B cell (primary cell): ENCODE results near the gene HSPBAP1. TPM values are rescaled to one million over a fixed set of nuclear protein-coding genes. Genes with fewer than 3 reads are reported as not detected.

Experiments
- ATAC-seq: fragments of 200-7000 bp; cut with Tn5 transposase; one replicate; pipeline ENCODE4 v1.10.0; 2021; ENCODE audit warnings: low read depth, mild to moderate bottlenecking, moderate number of reproducible peaks, moderate library complexity
- CTCF ChIA-PET: fragments of 350-600 bp; sonication (Branson Sonifier 250); formaldehyde crosslinking; loops from one replicate; lab custom pipeline; 2021; ENCODE audit warnings: antibody characterized with exemption, inconsistent platforms; lab: Charles Lee
- POLR2A ChIA-PET: fragments of 350-600 bp; sonication (Branson Sonifier 250); formaldehyde crosslinking; loops from one replicate; lab custom pipeline; 2021; ENCODE audit warnings: antibody characterized with exemption; lab: Charles Lee
- DNase-seq: peaks from one replicate; pipeline ENCODE4 v3.0.0; 2013
- H2AFZ ChIP-seq: 2 replicates; pipeline ENCODE4 v1.6.1; 2012; ENCODE audit warnings: mild to moderate bottlenecking, low read depth, low read length; ENCODE audit not compliant: insufficient read depth, poor library complexity, severe bottlenecking
- H3K27ac ChIP-seq, 2 donors: 1 replicate in 1 of 2; 2 replicates in 1 of 2; pipeline ENCODE4 v1.5.1; 2012 to 2013; ENCODE audit warnings: low read length in 2 of 2, mild to moderate bottlenecking in 2 of 2, moderate library complexity in 1 of 2
- H3K27me3 ChIP-seq, 4 experiments: fragments of 200-600 bp in 1 of 4; sonication (generic) in 1 of 4; replicated peaks in 1 of 4; 1 replicate in 2 of 4; 2 replicates in 2 of 4; pipeline versions ENCODE4 v1.6.1 to v1.7.0; 2013 to 2016; ENCODE audit warnings: low read length in 3 of 4, mild to moderate bottlenecking in 2 of 4, mixed read lengths in 1 of 4, moderate library complexity in 1 of 4; ENCODE audit not compliant: insufficient read depth in 4 of 4, control insufficient read depth in 3 of 4; ENCODE audit errors: control extremely low read depth in 1 of 4
- H3K36me3 ChIP-seq, 2 experiments: replicated peaks in 1 of 2; 1 replicate in 1 of 2; 2 replicates in 1 of 2; pipeline versions ENCODE4 v1.6.1 to v1.7.1; 2013; ENCODE audit warnings: low read length in 1 of 2; ENCODE audit not compliant: insufficient read depth in 2 of 2, control insufficient read depth in 1 of 2; ENCODE audit errors: control extremely low read depth in 1 of 2, extremely low read depth in 1 of 2
- H3K4me1 ChIP-seq, 2 donors: fragments of 200-600 bp in 1 of 2; sonication (generic) in 1 of 2; 1 replicate in 1 of 2; 2 replicates in 1 of 2; pipeline versions ENCODE4 v1.5.1 to v1.6.1; 2013 to 2017; ENCODE audit warnings: low read length in 2 of 2; ENCODE audit not compliant: control insufficient read depth in 2 of 2, insufficient read depth in 2 of 2
- H3K4me2 ChIP-seq: replicated peaks from 2 replicates; pipeline ENCODE3; 2012; ENCODE audit warnings: mild to moderate bottlenecking, low read depth, low read length; ENCODE audit not compliant: poor library complexity, severe bottlenecking
- H3K4me3 ChIP-seq, 5 experiments: fragments of 200-600 bp in 1 of 5; sonication (generic) in 1 of 5; 1 replicate in 3 of 5; 2 replicates in 2 of 5; pipeline versions ENCODE4 v1.5.1 to v1.7.0; 2011 to 2016; ENCODE audit warnings: low read length in 4 of 5, mild to moderate bottlenecking in 4 of 5, low read depth in 2 of 5, control low read depth in 1 of 5, moderate library complexity in 1 of 5; ENCODE audit not compliant: insufficient read depth in 1 of 5; ENCODE audit errors: control extremely low read depth in 1 of 5, extremely low read depth in 1 of 5
- H3K79me2 ChIP-seq: fragments of 200-600 bp; sonication (generic); one replicate; pipeline ENCODE4 v1.6.0; 2016; ENCODE audit warnings: low read length; ENCODE audit not compliant: control insufficient read depth, insufficient read depth
- H3K9ac ChIP-seq: fragments of 200-600 bp; sonication (generic); 2 replicates; pipeline ENCODE4 v1.6.1; 2017; ENCODE audit warnings: mild to moderate bottlenecking, low read length, moderate library complexity
- H3K9me3 ChIP-seq, 3 donors: one replicate each; pipeline versions ENCODE4 v1.6.1 to v1.7.1; 2013; ENCODE audit warnings: low read length in 2 of 3; ENCODE audit not compliant: control insufficient read depth in 2 of 3, insufficient read depth in 1 of 3; ENCODE audit errors: control extremely low read depth in 1 of 3
- H4K20me1 ChIP-seq: 2 replicates; pipeline ENCODE4 v1.6.0; 2012; ENCODE audit warnings: mild to moderate bottlenecking, low read length; ENCODE audit not compliant: insufficient read depth, control insufficient read depth, poor library complexity, severe bottlenecking
- H3K27ac Mint-ChIP-seq: one replicate; pipeline ENCODE4 v1.8.0; 2021; ENCODE audit warnings: mixed read lengths
- H3K27me3 Mint-ChIP-seq: one replicate; pipeline ENCODE4 v1.8.0; 2021; ENCODE audit warnings: mixed read lengths
- H3K4me1 Mint-ChIP-seq: one replicate; pipeline ENCODE4 v1.8.0; 2021; ENCODE audit warnings: mixed read lengths
- H3K4me3 Mint-ChIP-seq: one replicate; pipeline ENCODE4 v1.8.0; 2021; ENCODE audit warnings: mixed read lengths
- H3K9me3 Mint-ChIP-seq: one replicate; pipeline ENCODE4 v1.8.0; 2022; ENCODE audit warnings: mixed read lengths; ENCODE audit not compliant: insufficient read depth
- CTCF ChIP-seq: fragments of 200-600 bp; IDR thresholded peaks from one replicate; pipeline ENCODE4 v1.8.0; 2022; ENCODE audit warnings: antibody characterized with exemption, mild to moderate bottlenecking
- EZH2 ChIP-seq: IDR thresholded peaks from 2 replicates; pipeline ENCODE4 v1.6.1; 2012; ENCODE audit warnings: borderline replicate concordance, low read depth, mild to moderate bottlenecking, moderate library complexity, low read length; ENCODE audit not compliant: insufficient read depth, poor library complexity, severe bottlenecking
- WGBS: methylation state at CpG from one replicate; pipeline ENCODE4 v1.1.5; 2013; ENCODE audit warnings: missing lambda C conversion rate; ENCODE audit not compliant: insufficient coverage; 5-methylcytosine and 5-hydroxymethylcytosine counted together
- intact Hi-C: fragments of 100-400 bp; cut with micrococcal nuclease; formaldehyde crosslinking; loops from one replicate; pipeline ENCODE4 v1.10.0; 2022
- polyA plus RNA-seq: library from polyadenylated mRNA; depleted of rRNA; stranded (reverse); fragments of >200 nt; gene quantifications from 2 replicates; pipeline ENCODE4 v1.2.3, GENCODE V29; 2012
- total RNA-seq, 2 donors: library from RNA; stranded (reverse); fragments of 120-200 nt in 1 of 2; gene quantifications; 1 replicate in 1 of 2; 2 replicates in 1 of 2; pipeline versions ENCODE4 v1.2.3 to v1.2.4, GENCODE V29; 2013 to 2022

The HSPBAP1 gene
- total and polyA plus RNA-seq, 2 donors (not counting 1 experiment from before 2014, with no cell fraction given), result 23.0 to 49.6 TPM

DNA sequence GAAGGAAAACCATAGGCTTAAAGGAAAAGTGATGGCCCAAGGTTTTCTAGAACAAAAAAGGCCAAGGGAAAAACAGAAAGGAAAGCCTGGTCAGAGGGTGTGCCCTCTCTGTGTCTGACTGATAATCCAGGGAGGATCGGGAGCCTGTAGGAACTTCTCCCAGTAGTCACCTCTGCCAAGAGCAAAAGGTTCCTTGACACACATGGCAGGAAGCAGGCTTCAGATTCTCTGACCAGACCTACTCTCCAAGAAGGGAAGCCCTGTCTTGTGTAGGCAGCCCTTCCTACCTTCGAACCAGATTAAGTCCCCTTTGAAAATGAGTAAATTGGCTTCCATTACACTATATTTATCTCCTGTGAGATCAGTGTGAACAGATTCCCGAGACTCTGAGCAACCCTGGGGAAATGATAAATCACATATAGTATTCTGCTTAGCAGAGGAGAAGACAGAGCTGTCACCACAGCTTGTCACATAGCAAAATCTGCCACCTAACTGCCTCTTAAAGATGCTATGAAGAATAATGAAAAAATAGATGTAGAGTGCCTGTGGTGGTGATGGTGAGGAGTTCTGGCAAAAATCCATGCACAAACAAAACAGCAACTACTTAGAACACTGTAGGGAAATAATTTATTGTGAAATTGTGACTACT, 74.2 kb downstream of the HSPBAP1 start:
- peaks cover 11 to 19% of the 10 kb centered on the region in 2 donors for H3K4me1 ChIP-seq
- H3K4me3 ChIP-seq, result no peak overlapping the region
- H3K4me1 Mint-ChIP-seq, result peaks cover 23% of the 10 kb centered on the region
- H3K9me3 ChIP-seq, result no peaks in the 10 kb centered on the region
- ChIA-PET CTCF (no interaction called here), POLR2A (no interaction called here)
- WGBS, result no CpG with 5 or more reads among the region's 3 CpGs
- no peaks in the 10 kb centered on the region for H3K27me3 Mint-ChIP-seq
- H3K27ac ChIP-seq, result peak overlapping the region in 1 of 2 donors; percentile 86
- peaks cover 4 to 76% of the 10 kb centered on the region in 2 experiments for H3K36me3 ChIP-seq
- no peaks in the 10 kb centered on the region for H3K9me3 Mint-ChIP-seq
- no peaks in the 10 kb centered on the region for H3K27me3 ChIP-seq
- H3K9ac ChIP-seq, result no peak overlapping the region
- DNase-seq (no peak), ATAC-seq (no peak)
- no peaks in the 10 kb centered on the region for H4K20me1 ChIP-seq
- no peak overlapping the region for H2AFZ ChIP-seq
- no peak overlapping the region for H3K4me3 Mint-ChIP-seq
- intact Hi-C loops, result no loop called here
- H3K27ac Mint-ChIP-seq, result peak overlapping the region; percentile 79
- H3K4me2 ChIP-seq, result no peak overlapping the region
- TF ChIP-seq EZH2 (no peak), CTCF (no peak)
- no peaks in the 10 kb centered on the region for H3K79me2 ChIP-seq

GRCh38 chr3:122716667-122717066, 77.0 kb downstream of the HSPBAP1 start:
- POLR2A ChIA-PET, result no interaction called here
- H3K27me3 Mint-ChIP-seq, result no peaks in the 10 kb centered on the region

More at GRCh38 chr3:122716667-122717066, 77.0 kb downstream of the HSPBAP1 start:
- Histone ChIP-seq H3K79me2 (peaks cover 17% of the 10 kb centered on the region), H3K9me3 (no peaks in the 10 kb centered on the region), H3K27ac (no peak overlapping the region), H3K27me3 (no peaks in the 10 kb centered on the region), H3K4me3 (no peak overlapping the region), H4K20me1 (peaks cover 6% of the 10 kb centered on the region), H3K4me2 (no peak overlapping the region), H3K9ac (no peak overlapping the region), H2AFZ (no peak overlapping the region), H3K4me1 (peaks cover 11 to 13% of the 10 kb centered on the region in 2 donors), H3K36me3 (peaks cover 5 to 97% of the 10 kb centered on the region in 2 experiments)
- CTCF ChIA-PET, result interaction anchor here (0.6 to 1.6 kb wide), 4 partner anchors 20 to 157 kb away, joined by 3 to 7 read pairs (median 3); no protein-coding TSS in a partner anchor
- WGBS, result 95% methylated on average over 3 of the region's 4 CpGs
- ATAC-seq, result no peak
- Mint-ChIP-seq H3K9me3 (no peaks in the 10 kb centered on the region), H3K27ac (peak overlapping the region; percentile 53), H3K4me3 (no peak overlapping the region), H3K4me1 (peaks cover 20% of the 10 kb centered on the region)
- intact Hi-C loops, result no loop called here
- DNase-seq, result no peak
- no peak for TF ChIP-seq CTCF
- no peak for TF ChIP-seq EZH2
